GM12864 (cell line): ENCODE results near the gene CNTLN.

ENCODE experiments used
- DNase-seq: peaks from one replicate; pipeline ENCODE4 v3.0.0-alpha.2; 2011; ENCODE audit warnings: low read depth
- H3K4me3 ChIP-seq: 2 replicates; pipeline ENCODE4 v1.5.1; 2011; ENCODE audit warnings: mild to moderate bottlenecking, low read depth, low read length, control low read depth
- CTCF ChIP-seq: IDR thresholded peaks from 2 replicates; pipeline ENCODE4 v1.5.1; 2011; ENCODE audit warnings: low read depth, mild to moderate bottlenecking, moderate library complexity, low read length, control low read depth, inconsistent platforms; ENCODE audit errors: missing control alignments

CNTLN gene

GRCh38 chr9:17535176-17535575 is 400.3 kb downstream of the CNTLN start:
- no peak for DNase-seq
- TF ChIP-seq CTCF: no peak
- H3K4me3 ChIP-seq: no peak overlapping the region

DNA sequence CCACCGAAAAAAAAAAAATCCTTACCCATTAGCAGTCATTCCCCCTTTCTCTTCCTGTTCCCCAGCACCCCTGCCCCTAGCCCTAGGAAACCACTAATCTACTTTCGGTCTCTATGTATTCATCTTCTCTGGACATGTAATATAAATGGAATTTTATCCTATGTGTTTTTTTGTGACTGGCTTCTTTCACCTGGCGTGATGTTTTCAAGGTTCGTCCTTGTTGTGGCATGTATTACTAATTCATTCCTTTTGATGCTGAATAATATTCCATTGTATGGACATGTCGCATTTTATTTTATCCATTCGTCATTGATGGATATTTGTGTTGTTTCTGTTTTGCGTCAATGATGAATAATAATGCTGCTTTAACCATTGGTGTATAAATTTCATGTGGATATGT is 401.2 kb downstream of the CNTLN start:
- TF ChIP-seq CTCF: no peak
- H3K4me3 ChIP-seq: no peak overlapping the region
- DNase-seq: no peak

DNA sequence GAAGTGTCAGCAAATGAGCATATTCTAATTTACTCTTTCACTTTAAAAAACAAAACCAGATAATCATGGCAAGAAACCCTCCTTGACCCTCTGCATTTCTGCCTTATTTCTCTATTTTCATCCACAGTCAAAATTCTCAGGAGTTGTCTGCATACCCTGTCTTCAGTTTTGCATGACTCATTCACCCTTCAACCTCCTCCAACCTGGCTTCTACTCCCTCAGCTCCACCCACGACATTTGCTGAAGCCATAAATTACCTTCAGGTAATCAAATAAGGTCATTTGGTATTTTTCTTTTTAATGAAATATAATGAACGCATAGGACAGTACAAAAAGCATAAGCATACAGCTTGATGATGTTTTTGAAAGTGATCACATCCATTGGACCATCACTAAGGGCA is 416.2 kb downstream of the CNTLN start:
- no peak overlapping the region for H3K4me3 ChIP-seq
- no peak for DNase-seq
- TF ChIP-seq CTCF: no peak
